ENCODE data around the gene SORCS1. TPM values are rescaled to one million over a fixed set of nuclear protein-coding genes. Genes with fewer than 3 reads are reported as not detected.

Gene SORCS1
- total and polyA plus RNA-seq, 12 donors = 0.30 to 5.5 (median 1.3) TPM

GRCh38 chr10:106557053-106557452 is 607.5 kb downstream of the SORCS1 start:
- intact Hi-C loops (cut with DNase I) = no loop called here
- Histone ChIP-seq H3K27me3 (no peaks in the 10 kb centered on the region), H3K9me3 (no peaks in the 10 kb centered on the region), H3K4me3 (no peak overlapping the region), H3K27ac (no peak overlapping the region), H3K4me1 (peaks cover 0 to 9% (median 0%) of the 10 kb centered on the region in 9 donors), H3K36me3 (no peaks in the 10 kb centered on the region)
- ATAC-seq (no peak), DNase-seq (no peak)
- TF ChIP-seq, protein P1, sequence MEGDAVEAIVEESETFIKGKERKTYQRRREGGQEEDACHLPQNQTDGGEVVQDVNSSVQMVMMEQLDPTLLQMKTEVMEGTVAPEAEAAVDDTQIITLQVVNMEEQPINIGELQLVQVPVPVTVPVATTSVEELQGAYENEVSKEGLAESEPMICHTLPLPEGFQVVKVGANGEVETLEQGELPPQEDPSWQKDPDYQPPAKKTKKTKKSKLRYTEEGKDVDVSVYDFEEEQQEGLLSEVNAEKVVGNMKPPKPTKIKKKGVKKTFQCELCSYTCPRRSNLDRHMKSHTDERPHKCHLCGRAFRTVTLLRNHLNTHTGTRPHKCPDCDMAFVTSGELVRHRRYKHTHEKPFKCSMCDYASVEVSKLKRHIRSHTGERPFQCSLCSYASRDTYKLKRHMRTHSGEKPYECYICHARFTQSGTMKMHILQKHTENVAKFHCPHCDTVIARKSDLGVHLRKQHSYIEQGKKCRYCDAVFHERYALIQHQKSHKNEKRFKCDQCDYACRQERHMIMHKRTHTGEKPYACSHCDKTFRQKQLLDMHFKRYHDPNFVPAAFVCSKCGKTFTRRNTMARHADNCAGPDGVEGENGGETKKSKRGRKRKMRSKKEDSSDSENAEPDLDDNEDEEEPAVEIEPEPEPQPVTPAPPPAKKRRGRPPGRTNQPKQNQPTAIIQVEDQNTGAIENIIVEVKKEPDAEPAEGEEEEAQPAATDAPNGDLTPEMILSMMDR (IDR thresholded peaks at IDR 0.05) = no peak

GRCh38 chr10:106555599-106555998 is 608.9 kb downstream of the SORCS1 start:
- Histone ChIP-seq H3K9me3 (no peaks in the 10 kb centered on the region), H3K36me3 (no peaks in the 10 kb centered on the region), H3K4me3 (no peak overlapping the region), H3K27ac (no peak overlapping the region), H3K27me3 (no peaks in the 10 kb centered on the region), H3K4me1 (peaks cover 0 to 9% (median 0%) of the 10 kb centered on the region in 9 donors)
- WGBS, 2 donors = 31 to 44% methylated on average over 2 of the region's 2 CpGs
- TF ChIP-seq, protein P1 (IDR thresholded peaks at IDR 0.05) = peak in 1 of 9 donors; percentile 17
- intact Hi-C loops (cut with DNase I) = no loop called here
- DNase-seq (no peak), ATAC-seq (peak in 4 of 8 donors; percentile 33 to 63 (median 46))

GRCh38 chr10:106551501-106552062 is 612.9 kb downstream of the SORCS1 start:
- H3K36me3 ChIP-seq = no peaks in the 10 kb centered on the region
- H3K4me3 ChIP-seq = no peak overlapping the region
- ATAC-seq (no peak), DNase-seq (no peak)
- H3K9me3 ChIP-seq = no peaks in the 10 kb centered on the region
- H3K27me3 ChIP-seq = no peaks in the 10 kb centered on the region
- H3K4me1 ChIP-seq = peaks cover 0 to 9% (median 0%) of the 10 kb centered on the region in 9 donors
- intact Hi-C loops (cut with DNase I) = no loop called here
- TF ChIP-seq, protein P1 (IDR thresholded peaks at IDR 0.05) = no peak
- WGBS, 2 donors = 82 to 87% methylated on average over 4 of the region's 4 CpGs
- H3K27ac ChIP-seq = no peak overlapping the region

GRCh38 chr10:106548832-106549231 is 615.7 kb downstream of the SORCS1 start:
- Histone ChIP-seq H3K9me3 (no peaks in the 10 kb centered on the region), H3K27me3 (no peaks in the 10 kb centered on the region), H3K4me3 (no peak overlapping the region), H3K36me3 (no peaks in the 10 kb centered on the region), H3K4me1 (no peaks in the 10 kb centered on the region), H3K27ac (no peak overlapping the region)
- 48 to 57% methylated on average over 6 of the region's 6 CpGs for WGBS, 2 donors
- intact Hi-C loops (cut with DNase I) = no loop called here
- TF ChIP-seq, protein P1 (IDR thresholded peaks at IDR 0.05) = no peak
- DNase-seq = no peak
- no peak for ATAC-seq
